HG02763 (cell line): ENCODE data around the gene PACSIN1.

Source experiments
- ATAC-seq: cut with Tn5 transposase; IDR thresholded peaks from one replicate; pipeline ENCODE4 v1.9.1; 2021; ENCODE audit warnings: mild to moderate bottlenecking, moderate library complexity; ENCODE audit not compliant: unreplicated experiment

PACSIN1 gene

DNA sequence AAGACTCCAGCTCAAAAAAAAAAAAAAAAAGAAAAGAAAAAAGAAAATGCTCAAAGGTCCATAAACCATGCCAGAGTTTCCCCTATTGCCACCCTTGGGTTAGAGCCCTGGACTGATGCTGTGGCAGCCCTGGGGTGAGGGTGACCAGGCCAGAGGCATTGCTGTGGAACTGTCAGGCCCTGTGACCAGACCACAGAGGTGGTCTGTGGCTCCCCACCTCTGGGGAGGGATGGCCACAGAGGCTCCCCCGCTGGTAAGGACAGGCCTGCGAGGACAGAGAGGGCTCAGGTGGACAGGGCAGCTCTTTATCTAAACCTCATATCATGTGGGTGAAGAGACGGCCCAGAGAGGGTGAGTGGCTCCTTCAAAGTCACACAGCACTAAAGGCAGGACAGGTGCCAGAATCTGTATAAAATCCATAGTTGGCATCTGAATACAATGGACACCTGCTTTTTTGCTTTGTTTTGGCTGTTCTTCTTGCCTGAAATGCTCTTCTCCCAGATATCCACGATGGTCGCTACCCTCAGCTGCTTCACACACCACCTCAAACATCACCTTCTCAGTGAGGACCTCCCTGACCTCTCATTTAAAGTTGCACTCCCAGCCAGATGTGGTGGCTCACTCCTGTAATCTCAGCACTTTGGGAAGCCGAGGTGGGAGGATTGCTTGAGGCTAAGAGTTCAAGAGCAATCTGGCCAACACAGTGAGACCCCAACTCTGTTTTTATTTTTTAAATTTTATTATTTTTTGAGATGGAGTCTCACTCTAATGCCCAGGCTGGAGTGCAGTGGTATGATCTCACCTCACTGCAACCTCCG lies 112.8 kb downstream of the PACSIN1 start:
- no peak for ATAC-seq

GRCh38 chr6:34580707-34581560 lies 115.1 kb downstream of the PACSIN1 start:
- no peak for ATAC-seq

- no peak for ATAC-seq
Measured at GRCh38 chr6:34581561-34581920, 115.7 kb downstream of the PACSIN1 start.

DNA sequence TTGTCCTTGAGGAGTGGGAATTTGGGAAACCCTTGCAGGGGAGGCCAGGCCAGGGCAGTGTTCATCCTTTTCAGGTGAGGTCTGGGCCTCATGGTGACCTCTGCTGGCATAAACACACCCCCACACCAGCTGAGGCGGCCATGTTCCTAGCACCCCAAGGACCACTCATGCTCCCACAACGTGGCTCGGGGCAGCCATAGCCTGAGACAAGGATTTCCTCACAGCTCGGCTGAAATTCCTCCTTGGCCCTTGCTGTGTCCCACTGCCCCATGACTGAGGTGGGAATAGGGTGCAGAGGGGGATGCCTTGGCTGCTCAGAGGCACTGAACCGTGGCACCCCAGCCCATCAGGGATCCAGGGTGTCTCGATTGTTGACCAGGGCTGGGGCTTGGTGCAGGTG lies 117.6 kb downstream of the PACSIN1 start:
- ATAC-seq, result no peak

DNA sequence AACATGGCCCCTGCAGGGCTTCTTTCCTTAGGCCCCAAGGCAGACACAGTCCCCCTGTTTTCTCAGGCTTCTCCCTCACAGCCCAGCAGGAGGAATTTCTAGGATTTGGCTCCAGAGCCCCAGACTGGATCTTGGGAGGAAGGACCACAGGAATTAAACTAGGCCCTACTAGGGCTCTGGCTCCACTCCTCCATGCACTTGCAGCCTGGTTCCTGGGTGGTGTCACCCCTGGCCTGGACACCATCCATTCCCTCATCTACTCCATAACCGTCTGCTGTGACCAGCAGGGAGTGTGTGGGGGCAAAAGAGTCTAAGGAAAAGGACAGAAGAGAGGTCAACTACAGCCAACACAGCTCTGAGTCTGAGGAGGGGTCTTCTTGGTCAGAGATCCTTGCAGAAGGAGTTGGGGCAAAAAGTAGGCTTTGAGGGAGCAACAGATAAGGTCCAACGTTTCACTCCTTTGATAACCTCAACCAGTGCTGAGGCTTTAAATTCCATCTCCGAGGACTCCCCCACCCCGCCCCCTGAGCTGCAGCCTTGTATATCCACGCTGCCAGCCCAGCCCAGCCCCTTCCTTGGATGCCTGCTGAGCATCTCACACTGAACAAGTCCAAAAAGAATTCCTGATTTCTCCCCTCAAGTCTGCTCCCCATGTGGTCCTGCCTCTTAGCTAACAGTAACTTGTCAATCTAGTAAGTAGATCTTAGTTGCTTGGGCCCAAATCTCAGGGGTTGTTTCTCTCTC lies 118.2 kb downstream of the PACSIN1 start:
- ATAC-seq, result no peak

- ATAC-seq, result no peak
Measured at GRCh38 chr6:34584694-34585093, 118.8 kb downstream of the PACSIN1 start.
